NCI-H510A treated with DMSO at 0.1 percent for 48 hours (cell line): ENCODE results near the gene TBX6.

Experiments
- DNase-seq: peaks from one replicate; lab custom pipeline; 2025; lab: John Stamatoyannopoulos, UW

The TBX6 gene

GRCh38 chr16:30113711-30114333 is 22.1 kb upstream of the TBX6 start:
- DNase-seq, result no peak

GRCh38 chr16:30113031-30113710 is 21.4 kb upstream of the TBX6 start, which contains the start of gene GDPD3:
TSS of gene GDPD3 (minus strand) at chr16:30113537. CDS start at chr16:30113478, 59 bp downstream.
- DNase-seq, result no peak

- DNase-seq, result peak; percentile 24
These were observed 20.7 kb upstream of the TBX6 start for GRCh38 chr16:30112197-30113030.

GRCh38 chr16:30110661-30111060 is 18.9 kb upstream of the TBX6 start:
- no peak for DNase-seq

- DNase-seq, result no peak
These were observed 16.5 kb upstream of the TBX6 start for GRCh38 chr16:30108059-30108850.

GRCh38 chr16:30104492-30104891 is 12.8 kb upstream of the TBX6 start:
- DNase-seq, result peak; percentile 63

- DNase-seq, result no peak
These were observed 12.4 kb upstream of the TBX6 start for GRCh38 chr16:30104090-30104489.

DNA sequence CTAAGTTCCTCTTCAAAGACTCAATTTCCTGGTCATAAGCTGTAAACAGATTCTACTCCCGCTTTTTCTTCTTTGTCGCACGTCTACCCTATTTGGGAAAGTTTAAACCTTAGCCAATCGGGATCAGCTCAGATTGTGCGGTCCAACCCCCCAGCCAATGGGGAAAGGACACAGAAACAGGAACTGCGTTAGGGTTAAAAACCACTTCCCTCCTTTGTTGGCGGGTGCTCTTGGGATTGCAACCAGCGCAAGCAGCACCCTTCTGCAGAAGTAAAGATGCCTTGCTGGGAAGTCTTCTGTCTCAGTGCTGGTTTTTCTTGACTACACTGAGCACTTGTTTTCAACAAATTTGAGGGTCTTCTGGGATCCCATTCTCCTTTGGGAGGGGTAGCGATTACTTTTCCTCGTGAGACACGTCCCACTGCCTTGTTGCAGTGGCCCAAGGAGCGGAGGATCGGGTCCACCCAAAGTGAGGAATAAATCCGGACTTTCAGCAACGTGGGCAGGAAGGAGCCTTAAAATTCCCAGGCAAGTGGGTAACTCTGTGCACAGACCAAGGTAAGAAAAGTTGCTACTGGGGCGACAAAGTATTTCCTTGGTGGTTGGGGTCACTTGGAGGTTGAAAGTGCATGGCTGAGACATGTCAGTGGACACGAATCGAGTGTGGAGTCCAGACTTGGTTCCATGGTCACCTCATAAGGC is 5.3 kb upstream of the TBX6 start:
- DNase-seq, result no peak

DNA sequence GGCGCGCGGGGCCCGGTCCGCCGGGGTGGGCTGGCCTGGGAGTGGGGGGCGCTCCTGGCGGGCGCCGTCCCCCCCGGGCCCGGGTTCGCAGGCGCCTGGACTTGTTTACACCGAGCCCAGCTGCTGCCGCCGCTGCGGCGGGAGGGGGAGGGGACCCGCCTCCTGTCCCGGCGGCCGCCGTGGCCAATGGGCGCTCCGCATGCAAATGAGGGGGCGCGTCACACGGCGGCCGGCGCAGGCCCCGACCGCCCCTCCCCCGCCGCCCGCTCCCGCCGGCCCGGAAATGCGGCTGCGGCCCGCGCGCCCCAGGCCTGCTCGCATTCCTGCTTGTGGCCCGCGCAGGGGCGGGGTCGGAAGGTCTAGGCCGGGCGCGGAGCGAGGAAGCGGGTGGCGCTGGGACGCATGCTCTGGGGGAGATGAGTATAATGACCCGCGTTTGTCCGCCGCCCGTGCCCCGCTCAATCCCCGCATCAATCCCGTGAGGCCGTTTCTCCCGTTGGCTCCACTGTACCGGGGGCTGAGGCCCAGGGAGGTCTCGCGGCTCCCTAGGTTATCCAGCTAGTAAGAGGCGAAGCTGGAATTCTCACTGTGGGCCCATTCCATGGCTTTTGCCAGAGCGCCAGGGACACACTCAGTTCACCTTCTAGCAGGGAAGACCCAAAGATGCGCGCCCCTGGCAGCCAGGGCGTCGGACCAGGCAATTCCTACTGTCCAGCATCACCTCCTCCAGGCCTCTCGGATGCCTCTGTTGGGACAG is 4.6 kb upstream of the TBX6 start, which contains the start of gene YPEL3:
Gene YPEL3 (minus strand): TSS at position 109 of the 757 bp plus-strand sequence. CDS start 731 bp downstream, outside the sequence.
- peak; percentile 87 for DNase-seq

GRCh38 chr16:30095166-30096078 is 3.7 kb upstream of the TBX6 start:
- no peak for DNase-seq

DNA sequence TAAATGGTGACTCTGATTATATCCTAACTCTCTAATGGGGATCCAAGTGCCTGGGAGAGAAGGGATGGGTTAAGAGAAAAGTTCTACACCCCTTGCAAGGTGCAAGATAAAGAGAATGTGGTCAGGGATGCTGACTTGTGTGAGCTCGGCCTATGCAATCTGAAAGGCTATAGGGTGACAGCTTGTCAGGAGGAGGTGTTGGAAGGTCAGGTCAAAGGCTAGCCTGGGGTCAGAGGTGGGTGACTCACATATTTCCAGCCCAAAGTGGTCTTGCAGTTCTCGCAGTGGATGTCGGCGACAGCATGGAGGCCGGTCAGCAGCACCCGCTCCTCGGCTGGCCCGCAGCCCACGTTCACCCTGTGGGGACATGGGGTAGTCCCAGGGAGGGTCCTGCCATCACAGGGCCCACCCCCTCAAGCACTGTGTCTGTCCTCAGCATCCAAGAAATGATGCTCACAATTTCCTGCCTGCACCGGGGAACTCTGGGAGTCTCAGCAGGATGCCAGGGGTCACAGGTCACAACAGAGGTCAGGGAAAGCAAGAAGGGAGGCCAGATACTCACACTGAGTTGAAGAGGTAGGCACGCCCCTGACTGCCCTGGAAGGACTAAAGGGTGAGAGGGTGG is 2.9 kb upstream of the TBX6 start:
- no peak for DNase-seq

- DNase-seq, result peak; percentile 92
These were observed 768 bp upstream of the TBX6 start for GRCh38 chr16:30092373-30093010.

DNA sequence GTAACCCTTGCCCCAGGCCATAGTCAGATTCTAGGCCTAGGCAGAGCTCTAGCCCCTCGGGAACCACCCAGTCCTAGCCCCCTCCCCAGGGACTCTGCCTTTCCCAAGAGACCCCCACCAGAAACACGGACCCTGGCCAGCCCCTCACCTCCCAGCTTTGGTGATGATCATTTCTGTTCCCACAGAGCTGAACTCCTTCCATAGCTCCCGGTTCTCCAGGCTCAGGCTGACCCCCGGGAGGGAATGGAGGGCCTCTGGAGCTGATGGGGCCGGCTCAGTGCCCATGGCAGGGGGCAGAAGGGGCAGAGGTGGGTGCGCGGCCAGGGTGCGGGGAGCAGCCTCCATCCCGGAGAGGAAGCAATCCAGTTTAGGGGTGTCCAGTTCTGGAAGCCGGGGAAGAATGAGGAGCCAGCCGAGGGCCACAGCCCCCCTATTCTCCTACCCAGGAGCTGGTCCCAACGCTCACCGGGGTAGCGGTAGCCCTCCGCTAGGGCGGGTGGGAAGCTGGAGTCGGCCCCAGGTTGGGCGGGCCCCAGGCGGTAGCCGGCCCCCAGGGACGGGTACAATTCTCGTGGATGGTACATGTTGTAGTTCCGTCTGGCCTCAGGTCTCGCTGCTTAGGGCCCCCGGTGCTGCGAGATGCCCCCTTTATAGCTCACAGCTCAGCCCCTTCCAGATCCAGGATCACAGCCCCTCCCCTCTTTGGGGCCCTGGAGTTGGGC is 953 bp downstream of the TBX6 start:
- no peak for DNase-seq

DNA sequence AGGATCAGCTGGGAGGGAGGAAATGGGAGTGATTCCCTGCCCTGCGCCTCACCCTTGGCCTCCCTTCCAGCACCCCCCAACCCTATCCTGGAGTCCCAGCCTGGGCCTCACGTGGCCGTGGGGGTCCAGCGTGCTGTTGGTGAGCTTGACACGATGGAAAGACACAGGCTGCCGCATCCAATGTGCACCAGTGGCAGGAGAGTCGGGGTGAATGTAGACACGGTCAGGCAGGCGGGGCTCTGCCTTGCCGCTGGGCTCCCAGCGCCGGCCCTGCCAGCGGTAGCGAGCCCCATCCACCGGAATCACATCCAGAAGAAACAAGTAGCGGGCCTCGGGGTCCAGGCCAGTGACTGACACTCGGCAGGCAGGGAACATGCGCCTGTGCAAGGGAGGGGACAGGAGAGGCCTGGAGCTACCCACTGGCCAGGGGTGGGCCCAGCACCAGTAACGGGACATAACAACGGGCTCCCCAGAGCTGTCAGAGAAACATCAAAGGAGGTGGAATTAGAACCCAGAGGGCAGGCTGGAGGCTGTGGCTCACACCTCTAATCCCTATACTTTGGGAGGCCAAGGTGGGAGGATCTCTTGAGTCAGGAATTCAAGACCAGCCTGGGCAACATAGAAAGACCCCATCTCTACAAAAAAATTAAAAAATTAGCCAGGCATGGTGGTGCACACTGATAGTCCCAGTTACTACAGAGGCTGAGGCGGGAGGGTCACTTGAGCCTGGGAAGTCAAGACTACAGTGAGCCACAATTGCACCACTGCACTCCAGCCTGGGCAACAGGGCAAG is 2.7 kb downstream of the TBX6 start:
- DNase-seq, result no peak

DNA sequence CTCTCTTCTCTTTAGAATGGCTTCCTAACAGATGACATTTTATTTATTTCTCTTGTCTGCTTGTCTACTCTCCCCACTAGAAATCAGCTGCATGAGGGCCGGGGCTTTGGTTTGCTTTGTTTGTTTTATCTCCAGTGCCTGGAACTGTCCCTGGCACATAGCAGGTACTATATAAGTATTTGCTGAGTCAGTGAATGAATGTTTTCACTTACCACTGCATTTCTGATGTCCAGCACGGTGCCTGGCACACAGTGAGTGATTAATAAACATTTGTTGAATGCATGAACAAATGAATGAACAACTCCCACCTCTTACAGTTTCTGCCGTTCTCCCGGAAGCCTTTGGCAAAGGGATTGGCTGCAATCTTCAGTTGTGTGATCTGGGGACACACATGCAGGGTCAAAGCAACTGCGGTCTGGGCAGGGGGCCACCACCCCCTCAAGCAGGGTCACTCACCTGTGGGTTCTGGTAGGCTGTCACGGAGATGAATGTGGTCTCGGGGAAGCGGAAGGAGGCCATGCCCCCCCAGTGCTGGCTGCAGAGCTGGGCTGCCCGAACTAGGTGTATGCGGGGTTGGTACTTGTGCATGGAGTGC is 3.4 kb downstream of the TBX6 start:
- DNase-seq, result no peak

- no peak for DNase-seq
These were observed 4.4 kb downstream of the TBX6 start for GRCh38 chr16:30087181-30087898.
